Gastroesophageal sphincter (tissue), 3 donors: Measurements from ENCODE around the gene KIAA1755.

Experiments used
- EP300 ChIP-seq: sonication (generic); formaldehyde crosslinking; IDR thresholded peaks from one replicate; pipeline ENCODE4 v1.6.1; 2017; ENCODE audit warnings: antibody characterized with exemption, mild to moderate bottlenecking
- POLR2AphosphoS5 ChIP-seq: sonication (generic); formaldehyde crosslinking; IDR thresholded peaks from one replicate; pipeline ENCODE4 v1.6.1; 2017; ENCODE audit warnings: antibody characterized with exemption
- TF ChIP-seq, protein P1 (sequence below), 4 experiments: fragments of 200-600 bp in 2 of 4; fragments of 450-650 bp in 2 of 4; sonication (generic) in 1 of 4; IDR thresholded peaks; one replicate each; pipeline ENCODE4 v1.5.1; 2017 to 2019; ENCODE audit warnings: antibody characterized with exemption in 4 of 4, mild to moderate bottlenecking in 2 of 4, moderate library complexity in 2 of 4

DNA sequence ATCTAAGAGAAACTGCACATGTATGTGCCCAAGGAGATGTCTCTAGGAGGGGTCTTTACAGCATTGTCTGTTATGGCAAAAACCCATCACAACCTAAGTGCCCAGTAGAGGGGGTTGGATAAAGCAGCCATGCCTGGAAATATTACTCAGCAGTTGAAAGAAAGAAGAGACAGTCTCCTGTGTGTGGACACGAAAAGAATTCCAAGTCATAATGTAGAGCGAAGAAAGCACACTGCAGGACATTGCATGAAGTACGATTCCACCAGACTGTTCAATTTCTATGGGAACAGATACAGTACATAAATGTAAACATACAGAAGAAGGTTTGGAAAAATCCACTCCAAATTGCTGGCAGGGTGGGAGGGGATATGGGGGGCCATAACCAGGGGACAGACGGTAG is 88.1 kb downstream of the KIAA1755 start:
- no peak for TF ChIP-seq EP300
- TF ChIP-seq, protein P1, sequence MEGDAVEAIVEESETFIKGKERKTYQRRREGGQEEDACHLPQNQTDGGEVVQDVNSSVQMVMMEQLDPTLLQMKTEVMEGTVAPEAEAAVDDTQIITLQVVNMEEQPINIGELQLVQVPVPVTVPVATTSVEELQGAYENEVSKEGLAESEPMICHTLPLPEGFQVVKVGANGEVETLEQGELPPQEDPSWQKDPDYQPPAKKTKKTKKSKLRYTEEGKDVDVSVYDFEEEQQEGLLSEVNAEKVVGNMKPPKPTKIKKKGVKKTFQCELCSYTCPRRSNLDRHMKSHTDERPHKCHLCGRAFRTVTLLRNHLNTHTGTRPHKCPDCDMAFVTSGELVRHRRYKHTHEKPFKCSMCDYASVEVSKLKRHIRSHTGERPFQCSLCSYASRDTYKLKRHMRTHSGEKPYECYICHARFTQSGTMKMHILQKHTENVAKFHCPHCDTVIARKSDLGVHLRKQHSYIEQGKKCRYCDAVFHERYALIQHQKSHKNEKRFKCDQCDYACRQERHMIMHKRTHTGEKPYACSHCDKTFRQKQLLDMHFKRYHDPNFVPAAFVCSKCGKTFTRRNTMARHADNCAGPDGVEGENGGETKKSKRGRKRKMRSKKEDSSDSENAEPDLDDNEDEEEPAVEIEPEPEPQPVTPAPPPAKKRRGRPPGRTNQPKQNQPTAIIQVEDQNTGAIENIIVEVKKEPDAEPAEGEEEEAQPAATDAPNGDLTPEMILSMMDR (IDR thresholded peaks at IDR 0.05), result no peak
- TF ChIP-seq POLR2AphosphoS5, result no peak
